Esophagus squamous epithelium (tissue), 4 donors: ENCODE measurements around the gene CAPG.

Experiments used
- CTCF ChIP-seq, 6 experiments: fragments of 450-650 bp in 4 of 6; fragments of 200-600 bp in 2 of 6; sonication (generic) in 2 of 6; IDR thresholded peaks; one replicate each; pipeline ENCODE4 v1.5.1; 2016 to 2019; ENCODE audit warnings: antibody characterized with exemption in 6 of 6, mild to moderate bottlenecking in 4 of 6, moderate library complexity in 4 of 6
- POLR2A ChIP-seq, 4 donors: fragments of 450-650 bp; IDR thresholded peaks; one replicate each; pipeline ENCODE4 v1.6.1; 2017; ENCODE audit warnings: antibody characterized with exemption in 4 of 4, mild to moderate bottlenecking in 4 of 4, moderate library complexity in 3 of 4

GRCh38 chr2:85428343-85428881, 18.2 kb upstream of the CAPG start:
- no peak for TF ChIP-seq CTCF (IDR thresholded peaks at IDR 0.05)
- TF ChIP-seq POLR2A (IDR thresholded peaks at IDR 0.05) = no peak
